Effector memory CD8-positive, alpha-beta T cell (primary cell): ENCODE measurements around the gene ITGA2.

Experiments
- ATAC-seq: fragments of 150-1000 bp; cut with Tn5 transposase; replicated peaks from 2 replicates; pipeline ENCODE4 v1.10.0; 2021; ENCODE audit warnings: mild to moderate bottlenecking, moderate library complexity
- DNase-seq, 3 experiments: peaks; one replicate each; pipeline ENCODE4 v3.0.0; 2021
- H3K27ac Mint-ChIP-seq, 2 donors: one replicate each; pipeline ENCODE4 v1.8.0; 2022; ENCODE audit warnings: mild to moderate bottlenecking in 2 of 2, mixed read lengths in 2 of 2, moderate library complexity in 2 of 2
- H3K27me3 Mint-ChIP-seq, 2 donors: one replicate each; pipeline ENCODE4 v1.8.0; 2022; ENCODE audit warnings: mixed read lengths in 2 of 2
- H3K36me3 Mint-ChIP-seq: one replicate; pipeline ENCODE4 v1.8.0; 2022; ENCODE audit warnings: mild to moderate bottlenecking, moderate library complexity, mixed read lengths; ENCODE audit not compliant: insufficient read depth
- H3K4me1 Mint-ChIP-seq, 2 donors: one replicate each; pipeline ENCODE4 v1.8.0; 2022; ENCODE audit warnings: low read depth in 2 of 2, mixed read lengths in 2 of 2
- H3K4me3 Mint-ChIP-seq, 2 donors: one replicate each; pipeline ENCODE4 v1.8.0; 2022; ENCODE audit warnings: mild to moderate bottlenecking in 2 of 2, mixed read lengths in 2 of 2, moderate library complexity in 2 of 2
- H3K9me3 Mint-ChIP-seq, 2 donors: one replicate each; pipeline ENCODE4 v1.8.0; 2022; ENCODE audit warnings: mixed read lengths in 2 of 2

The ITGA2 gene

DNA sequence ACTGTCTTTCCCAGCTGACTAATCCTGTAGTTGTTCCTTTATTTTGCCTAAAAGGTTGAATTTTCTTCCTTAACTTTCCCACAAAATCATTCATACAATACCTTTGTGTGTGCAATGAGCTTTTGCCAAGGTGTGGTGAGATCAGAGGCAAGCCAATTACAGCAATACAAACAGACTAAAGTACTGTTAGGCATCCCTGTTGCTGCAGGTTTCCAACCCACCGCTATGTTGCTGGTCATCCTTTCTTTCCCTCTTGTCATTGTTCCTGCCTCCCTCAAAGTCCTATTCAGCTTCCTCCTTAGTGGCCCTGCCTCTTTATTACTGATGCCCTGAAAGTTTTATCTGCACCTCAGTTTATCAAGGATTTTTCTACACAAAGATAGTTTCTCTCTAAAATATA lies 22.1 kb downstream of the ITGA2 start:
- Mint-ChIP-seq H3K9me3 (no peaks in the 10 kb centered on the region), H3K27ac (no peak overlapping the region), H3K27me3 (no peaks in the 10 kb centered on the region), H3K4me1 (peaks cover 0 to 1% of the 10 kb centered on the region in 2 donors), H3K4me3 (no peak overlapping the region), H3K36me3 (no peaks in the 10 kb centered on the region)
- DNase-seq: no peak
- no peak for ATAC-seq

- Mint-ChIP-seq H3K27ac (no peak overlapping the region), H3K4me1 (no peaks in the 10 kb centered on the region), H3K4me3 (no peak overlapping the region), H3K27me3 (peaks cover 7 to 12% of the 10 kb centered on the region in 2 donors), H3K36me3 (no peaks in the 10 kb centered on the region), H3K9me3 (no peaks in the 10 kb centered on the region)
- no peak for ATAC-seq
- DNase-seq: no peak
Measured at GRCh38 chr5:53013857-53014256, 24.7 kb downstream of the ITGA2 start.

GRCh38 chr5:53017383-53017782 lies 28.2 kb downstream of the ITGA2 start:
- Mint-ChIP-seq H3K27ac (no peak overlapping the region), H3K27me3 (peaks cover 12 to 14% of the 10 kb centered on the region in 2 donors), H3K4me1 (no peaks in the 10 kb centered on the region), H3K4me3 (no peak overlapping the region), H3K9me3 (no peaks in the 10 kb centered on the region), H3K36me3 (no peaks in the 10 kb centered on the region)
- ATAC-seq (no peak), DNase-seq (no peak)

DNA sequence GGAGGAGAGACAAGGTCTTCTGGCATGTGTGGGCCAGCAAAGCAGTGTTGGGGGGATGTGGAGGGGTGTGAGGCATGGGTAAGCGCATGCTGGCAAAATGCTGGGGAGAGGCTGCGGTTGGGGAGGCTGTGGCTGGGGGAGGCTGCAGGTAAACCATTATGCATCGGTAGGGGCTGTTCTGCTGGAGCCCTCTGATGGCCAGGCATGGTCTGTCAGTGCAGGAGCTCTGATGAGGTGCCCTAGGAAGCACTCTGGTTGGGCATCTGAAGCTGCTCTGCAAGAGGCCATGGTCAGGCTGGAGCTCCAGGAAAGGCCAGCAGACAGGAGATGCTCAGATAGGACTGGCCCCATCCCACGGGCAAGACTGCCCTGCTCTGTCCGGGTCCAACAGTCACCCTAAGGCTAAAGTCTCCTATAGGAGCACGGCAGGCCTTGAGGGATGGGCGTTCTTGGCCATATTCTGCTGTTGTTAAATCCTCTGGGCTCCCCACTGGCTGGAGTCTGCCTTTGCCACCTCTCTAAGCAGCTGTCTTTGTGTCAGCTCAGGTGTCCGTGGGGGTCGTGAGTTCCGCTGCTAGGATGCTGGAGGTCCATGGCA lies 28.7 kb downstream of the ITGA2 start:
- Mint-ChIP-seq H3K4me3 (no peak overlapping the region), H3K9me3 (no peaks in the 10 kb centered on the region), H3K4me1 (no peaks in the 10 kb centered on the region), H3K27me3 (peaks cover 12 to 14% of the 10 kb centered on the region in 2 donors), H3K27ac (no peak overlapping the region), H3K36me3 (no peaks in the 10 kb centered on the region)
- DNase-seq: no peak
- ATAC-seq: no peak

- no peak overlapping the region for H3K27ac Mint-ChIP-seq
- ATAC-seq (no peak), DNase-seq (no peak)
- H3K4me1 Mint-ChIP-seq: no peaks in the 10 kb centered on the region
- H3K4me3 Mint-ChIP-seq: no peak overlapping the region
- H3K9me3 Mint-ChIP-seq: no peaks in the 10 kb centered on the region
- no peaks in the 10 kb centered on the region for H3K36me3 Mint-ChIP-seq
- H3K27me3 Mint-ChIP-seq: peaks cover 12 to 14% of the 10 kb centered on the region in 2 donors
Measured at GRCh38 chr5:53019320-53019719, 30.2 kb downstream of the ITGA2 start.

DNA sequence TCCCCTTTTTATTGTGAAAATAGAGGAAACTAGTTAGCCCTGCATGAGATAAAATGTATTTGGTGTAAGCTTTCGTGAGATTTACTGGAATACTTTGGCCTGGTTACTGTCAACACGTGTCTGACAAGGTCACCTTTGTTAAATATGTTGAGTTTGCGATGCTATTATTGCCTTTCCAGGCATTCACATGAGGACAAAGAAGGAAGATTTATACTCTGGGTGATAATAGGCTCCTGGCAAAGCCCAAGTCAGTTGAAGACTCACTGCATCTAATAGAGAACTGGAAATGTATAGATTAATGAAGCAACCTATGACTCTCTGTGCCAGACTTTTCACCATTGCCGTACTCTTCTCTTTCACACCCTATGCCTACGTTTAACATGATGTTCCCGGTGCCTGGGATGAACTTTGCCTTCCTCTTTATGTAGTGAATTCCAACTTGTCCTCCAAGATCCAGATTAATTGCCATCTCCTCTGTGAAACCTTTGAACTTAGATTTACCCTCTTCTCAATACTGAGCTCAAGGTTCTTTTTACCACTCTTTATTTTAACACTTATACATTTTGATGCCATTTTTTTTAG lies 33.9 kb downstream of the ITGA2 start:
- no peak for ATAC-seq
- no peak overlapping the region for H3K4me3 Mint-ChIP-seq
- H3K27ac Mint-ChIP-seq: no peak overlapping the region
- peaks cover 0 to 7% of the 10 kb centered on the region in 2 donors for H3K27me3 Mint-ChIP-seq
- H3K36me3 Mint-ChIP-seq: no peaks in the 10 kb centered on the region
- no peaks in the 10 kb centered on the region for H3K9me3 Mint-ChIP-seq
- no peak for DNase-seq
- H3K4me1 Mint-ChIP-seq: no peaks in the 10 kb centered on the region

GRCh38 chr5:53023969-53024368 lies 34.8 kb downstream of the ITGA2 start:
- H3K4me1 Mint-ChIP-seq: no peaks in the 10 kb centered on the region

GRCh38 chr5:53024535-53024934 lies 35.4 kb downstream of the ITGA2 start:
- no peaks in the 10 kb centered on the region for H3K9me3 Mint-ChIP-seq

More at GRCh38 chr5:53023969-53024368, 34.8 kb downstream of the ITGA2 start:
- DNase-seq: no peak
- H3K4me3 Mint-ChIP-seq: no peak overlapping the region
- ATAC-seq: no peak
- H3K36me3 Mint-ChIP-seq: no peaks in the 10 kb centered on the region
- no peaks in the 10 kb centered on the region for H3K9me3 Mint-ChIP-seq
- H3K27me3 Mint-ChIP-seq: peaks cover 0 to 7% of the 10 kb centered on the region in 2 donors
- H3K27ac Mint-ChIP-seq: no peak overlapping the region

DNA sequence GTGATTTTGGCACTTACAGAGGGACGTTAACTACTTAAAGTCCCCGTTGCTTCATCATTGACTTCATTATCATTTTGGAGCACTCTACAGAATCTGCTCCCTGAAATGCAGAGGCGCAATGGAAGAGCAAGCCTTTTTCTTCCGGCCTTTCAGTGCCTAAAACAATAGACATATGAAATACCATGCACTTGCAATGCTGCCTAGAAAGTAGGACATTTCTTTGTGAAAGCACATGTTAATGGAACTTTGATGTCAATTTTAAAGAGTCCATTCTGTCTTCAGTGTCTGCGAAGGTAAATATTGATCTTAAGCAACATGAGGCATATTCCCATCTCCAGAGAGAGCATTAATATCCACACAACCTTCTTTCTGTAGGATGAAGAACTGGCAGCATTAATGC lies 36.3 kb downstream of the ITGA2 start:
- Mint-ChIP-seq H3K4me1 (no peaks in the 10 kb centered on the region), H3K36me3 (no peaks in the 10 kb centered on the region), H3K9me3 (no peaks in the 10 kb centered on the region), H3K4me3 (no peak overlapping the region), H3K27me3 (peaks cover 0 to 7% of the 10 kb centered on the region in 2 donors), H3K27ac (no peak overlapping the region)
- DNase-seq: no peak
- ATAC-seq: no peak

More at GRCh38 chr5:53024535-53024934, 35.4 kb downstream of the ITGA2 start:
- DNase-seq (no peak), ATAC-seq (no peak)
- Mint-ChIP-seq H3K27ac (no peak overlapping the region), H3K27me3 (peaks cover 0 to 7% of the 10 kb centered on the region in 2 donors), H3K4me3 (no peak overlapping the region), H3K36me3 (no peaks in the 10 kb centered on the region), H3K4me1 (no peaks in the 10 kb centered on the region)

GRCh38 chr5:53027913-53028312 lies 38.8 kb downstream of the ITGA2 start:
- no peak overlapping the region for H3K27ac Mint-ChIP-seq
- DNase-seq: no peak
- no peak for ATAC-seq
- no peaks in the 10 kb centered on the region for H3K4me1 Mint-ChIP-seq
- H3K9me3 Mint-ChIP-seq: no peaks in the 10 kb centered on the region
- no peaks in the 10 kb centered on the region for H3K27me3 Mint-ChIP-seq
- H3K36me3 Mint-ChIP-seq: no peaks in the 10 kb centered on the region
- no peak overlapping the region for H3K4me3 Mint-ChIP-seq

GRCh38 chr5:53029608-53030007 lies 40.5 kb downstream of the ITGA2 start:
- Mint-ChIP-seq H3K27ac (no peak overlapping the region), H3K4me1 (no peaks in the 10 kb centered on the region), H3K27me3 (no peaks in the 10 kb centered on the region), H3K36me3 (no peaks in the 10 kb centered on the region), H3K9me3 (no peaks in the 10 kb centered on the region), H3K4me3 (no peak overlapping the region)
- DNase-seq (no peak), ATAC-seq (no peak)

DNA sequence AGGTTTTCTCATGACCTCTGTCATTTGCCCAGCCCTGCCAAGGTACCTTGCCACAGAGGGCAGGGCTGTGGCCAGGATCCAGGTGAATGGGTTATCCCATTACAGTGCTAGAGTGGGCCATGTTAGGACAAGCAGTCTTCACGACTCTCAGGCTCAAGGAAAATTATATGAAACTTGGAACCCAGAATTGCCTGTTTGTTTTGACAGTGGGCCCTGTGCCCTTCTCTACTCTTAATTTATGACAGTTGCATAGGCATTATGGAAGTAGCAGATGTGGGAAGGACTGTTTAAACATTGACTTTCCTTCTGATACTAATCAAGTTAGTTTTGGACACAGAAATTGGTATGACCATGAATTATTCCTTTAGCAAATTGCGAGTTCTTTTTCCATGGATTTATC lies 41.7 kb downstream of the ITGA2 start:
- ATAC-seq (no peak), DNase-seq (no peak)
- no peaks in the 10 kb centered on the region for H3K4me1 Mint-ChIP-seq
- H3K4me3 Mint-ChIP-seq: no peak overlapping the region
- no peaks in the 10 kb centered on the region for H3K27me3 Mint-ChIP-seq
- H3K36me3 Mint-ChIP-seq: no peaks in the 10 kb centered on the region
- H3K9me3 Mint-ChIP-seq: no peaks in the 10 kb centered on the region
- no peak overlapping the region for H3K27ac Mint-ChIP-seq

GRCh38 chr5:53031695-53032096 lies 42.5 kb downstream of the ITGA2 start:
- ATAC-seq (peak; percentile 55), DNase-seq (no peak)
- Mint-ChIP-seq H3K27ac (no peak overlapping the region), H3K9me3 (no peaks in the 10 kb centered on the region), H3K27me3 (no peaks in the 10 kb centered on the region), H3K36me3 (no peaks in the 10 kb centered on the region), H3K4me1 (no peaks in the 10 kb centered on the region), H3K4me3 (no peak overlapping the region)

DNA sequence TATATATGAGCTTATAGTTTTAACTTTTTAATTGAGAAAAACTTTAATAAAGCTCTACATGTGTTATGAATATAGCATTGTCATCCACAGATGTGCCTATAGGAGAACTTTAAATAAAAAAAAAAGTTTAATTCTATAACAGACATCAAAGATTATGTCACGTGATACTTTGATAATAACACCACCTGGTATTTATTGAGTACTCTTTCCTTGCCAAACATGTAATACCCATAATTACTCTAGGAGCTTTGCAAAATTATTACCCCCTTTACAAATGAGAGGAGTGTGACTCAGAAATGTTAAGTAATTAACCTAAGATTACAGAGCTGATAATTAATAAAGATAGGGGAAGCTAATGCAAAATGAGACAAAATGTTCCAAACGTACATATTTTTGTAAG lies 43.0 kb downstream of the ITGA2 start:
- H3K27ac Mint-ChIP-seq: no peak overlapping the region
- ATAC-seq: no peak

More for the DNA sequence above, 43.0 kb downstream of the ITGA2 start:
- Mint-ChIP-seq H3K27me3 (no peaks in the 10 kb centered on the region), H3K9me3 (no peaks in the 10 kb centered on the region), H3K4me1 (no peaks in the 10 kb centered on the region), H3K36me3 (no peaks in the 10 kb centered on the region), H3K4me3 (no peak overlapping the region)
- no peak for DNase-seq
